GM21717 (cell line): ENCODE data around the gene MZF1.

Source experiments
- ATAC-seq: cut with Tn5 transposase; IDR thresholded peaks from one replicate; pipeline ENCODE4 v1.9.1; 2021; ENCODE audit warnings: mild to moderate bottlenecking, moderate library complexity; ENCODE audit not compliant: unreplicated experiment

The MZF1 gene

GRCh38 chr19:58515259-58515658, 57.9 kb downstream of the MZF1 start:
- ATAC-seq: no peak

GRCh38 chr19:58514564-58515022, 58.5 kb downstream of the MZF1 start:
- ATAC-seq: no peak

- ATAC-seq: peak; percentile 43
These were observed 59.2 kb downstream of the MZF1 start for GRCh38 chr19:58513694-58514563.

GRCh38 chr19:58513213-58513693, 59.9 kb downstream of the MZF1 start:
- no peak for ATAC-seq
